PFSK-1 (cell line): ENCODE measurements around the gene TSPYL6.

Experiments used
- FOXP2 ChIP-seq: optimal IDR thresholded peaks from 2 replicates; pipeline ENCODE3; 2011; ENCODE audit warnings: borderline replicate concordance, control low read depth, inconsistent platforms; ENCODE audit not compliant: insufficient read depth; ENCODE audit errors: extremely low read length, extremely low read depth
- POLR2AphosphoS5 ChIP-seq: IDR thresholded peaks from 2 replicates; pipeline ENCODE4 v1.6.1; 2012; ENCODE audit warnings: low read depth, mild to moderate bottlenecking, control low read depth, low read length, moderate library complexity
- SIN3A ChIP-seq: IDR thresholded peaks from 2 replicates; pipeline ENCODE4 v1.6.1; 2012; ENCODE audit warnings: mild to moderate bottlenecking, low read length, moderate library complexity, borderline replicate concordance; ENCODE audit not compliant: insufficient read depth
- TAF1 ChIP-seq: IDR thresholded peaks from 2 replicates; pipeline ENCODE4 v1.6.1; 2012; ENCODE audit warnings: low read length, control low read depth, borderline replicate concordance; ENCODE audit not compliant: insufficient read depth
- TF ChIP-seq, protein P1 (sequence below), 2 experiments: IDR thresholded peaks; 2 replicates each; pipeline versions ENCODE4 v1.6.1 to v1.8.0; 2011 to 2012; ENCODE audit warnings: low read depth in 2 of 2, low read length in 2 of 2, control low read depth in 1 of 2, inconsistent platforms in 1 of 2, mild to moderate bottlenecking in 1 of 2, moderate library complexity in 1 of 2; ENCODE audit not compliant: insufficient read depth in 1 of 2

TSPYL6 gene

DNA sequence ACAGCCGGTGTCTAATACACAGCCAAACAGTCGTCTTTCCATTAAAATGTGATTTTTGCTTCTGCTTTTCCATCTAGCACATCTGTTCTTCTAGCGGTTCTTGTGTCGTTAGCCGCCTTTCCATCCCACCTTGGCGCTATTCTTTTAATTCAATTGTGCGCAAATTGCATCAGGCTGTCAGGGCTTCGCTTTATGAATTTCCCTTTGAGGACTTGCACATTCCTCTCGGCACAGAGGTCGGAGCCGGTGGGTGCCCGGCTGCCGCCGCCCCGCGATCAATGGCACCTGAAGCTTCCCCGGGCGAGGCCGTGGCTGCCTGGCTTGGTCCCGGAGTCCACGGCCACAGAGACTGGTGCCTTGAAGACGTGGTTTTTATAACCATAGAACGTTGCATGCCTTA is 33.9 kb upstream of the TSPYL6 start:
- no peak for TF ChIP-seq TAF1
- no peak for TF ChIP-seq POLR2AphosphoS5
- no peak for TF ChIP-seq FOXP2

DNA sequence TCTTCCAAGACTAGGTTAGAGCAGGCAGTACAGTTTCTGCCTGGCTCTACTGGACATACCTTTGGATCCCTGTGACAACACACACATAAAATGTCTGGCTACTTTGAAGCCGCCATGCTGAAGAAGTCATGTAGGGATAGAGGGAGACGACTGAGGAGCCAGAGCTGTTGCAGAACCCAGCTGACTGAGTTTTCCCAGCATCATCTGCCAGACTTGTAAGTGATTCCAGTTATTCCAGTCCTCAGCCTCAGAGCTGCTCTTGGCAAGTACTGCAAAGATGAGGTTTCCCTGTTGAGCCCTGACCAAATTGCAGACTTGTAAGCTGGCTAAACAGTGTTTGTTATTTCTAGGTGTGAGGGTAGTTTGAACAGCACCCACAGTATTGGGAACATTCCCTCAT is 31.5 kb upstream of the TSPYL6 start:
- TF ChIP-seq POLR2AphosphoS5: no peak
- no peak for TF ChIP-seq SIN3A
- no peak for TF ChIP-seq FOXP2
- TF ChIP-seq, protein P1, sequence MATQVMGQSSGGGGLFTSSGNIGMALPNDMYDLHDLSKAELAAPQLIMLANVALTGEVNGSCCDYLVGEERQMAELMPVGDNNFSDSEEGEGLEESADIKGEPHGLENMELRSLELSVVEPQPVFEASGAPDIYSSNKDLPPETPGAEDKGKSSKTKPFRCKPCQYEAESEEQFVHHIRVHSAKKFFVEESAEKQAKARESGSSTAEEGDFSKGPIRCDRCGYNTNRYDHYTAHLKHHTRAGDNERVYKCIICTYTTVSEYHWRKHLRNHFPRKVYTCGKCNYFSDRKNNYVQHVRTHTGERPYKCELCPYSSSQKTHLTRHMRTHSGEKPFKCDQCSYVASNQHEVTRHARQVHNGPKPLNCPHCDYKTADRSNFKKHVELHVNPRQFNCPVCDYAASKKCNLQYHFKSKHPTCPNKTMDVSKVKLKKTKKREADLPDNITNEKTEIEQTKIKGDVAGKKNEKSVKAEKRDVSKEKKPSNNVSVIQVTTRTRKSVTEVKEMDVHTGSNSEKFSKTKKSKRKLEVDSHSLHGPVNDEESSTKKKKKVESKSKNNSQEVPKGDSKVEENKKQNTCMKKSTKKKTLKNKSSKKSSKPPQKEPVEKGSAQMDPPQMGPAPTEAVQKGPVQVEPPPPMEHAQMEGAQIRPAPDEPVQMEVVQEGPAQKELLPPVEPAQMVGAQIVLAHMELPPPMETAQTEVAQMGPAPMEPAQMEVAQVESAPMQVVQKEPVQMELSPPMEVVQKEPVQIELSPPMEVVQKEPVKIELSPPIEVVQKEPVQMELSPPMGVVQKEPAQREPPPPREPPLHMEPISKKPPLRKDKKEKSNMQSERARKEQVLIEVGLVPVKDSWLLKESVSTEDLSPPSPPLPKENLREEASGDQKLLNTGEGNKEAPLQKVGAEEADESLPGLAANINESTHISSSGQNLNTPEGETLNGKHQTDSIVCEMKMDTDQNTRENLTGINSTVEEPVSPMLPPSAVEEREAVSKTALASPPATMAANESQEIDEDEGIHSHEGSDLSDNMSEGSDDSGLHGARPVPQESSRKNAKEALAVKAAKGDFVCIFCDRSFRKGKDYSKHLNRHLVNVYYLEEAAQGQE (IDR thresholded peaks at IDR 0.05; ENCODE audit: insufficient read depth in 1 of 2, low read depth in 2 of 2, low read length in 2 of 2): no peak
- no peak for TF ChIP-seq TAF1

DNA sequence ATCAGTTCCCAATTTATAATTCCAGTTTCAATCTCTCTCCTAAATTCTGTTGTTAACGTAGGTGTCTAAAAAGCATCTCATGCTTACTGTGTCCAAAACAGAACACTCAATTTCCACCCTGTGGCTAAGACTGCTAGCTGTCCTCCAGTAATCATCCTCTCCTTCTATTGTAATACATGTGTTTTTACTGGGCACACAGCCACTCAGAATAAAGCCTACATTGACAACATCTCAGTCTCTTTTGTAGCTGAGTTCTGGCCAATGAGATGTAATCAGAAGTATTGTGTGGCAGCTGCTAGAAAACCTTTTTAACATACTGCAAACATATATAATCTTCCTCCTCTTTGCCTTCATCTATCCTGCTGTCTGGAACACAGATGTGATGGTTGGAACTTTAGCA is 29.4 kb upstream of the TSPYL6 start:
- TF ChIP-seq TAF1: no peak
- TF ChIP-seq, protein P1 (IDR thresholded peaks at IDR 0.05; ENCODE audit: insufficient read depth in 1 of 2, low read depth in 2 of 2, low read length in 2 of 2): no peak
- TF ChIP-seq POLR2AphosphoS5: no peak
- TF ChIP-seq SIN3A: no peak
- no peak for TF ChIP-seq FOXP2

DNA sequence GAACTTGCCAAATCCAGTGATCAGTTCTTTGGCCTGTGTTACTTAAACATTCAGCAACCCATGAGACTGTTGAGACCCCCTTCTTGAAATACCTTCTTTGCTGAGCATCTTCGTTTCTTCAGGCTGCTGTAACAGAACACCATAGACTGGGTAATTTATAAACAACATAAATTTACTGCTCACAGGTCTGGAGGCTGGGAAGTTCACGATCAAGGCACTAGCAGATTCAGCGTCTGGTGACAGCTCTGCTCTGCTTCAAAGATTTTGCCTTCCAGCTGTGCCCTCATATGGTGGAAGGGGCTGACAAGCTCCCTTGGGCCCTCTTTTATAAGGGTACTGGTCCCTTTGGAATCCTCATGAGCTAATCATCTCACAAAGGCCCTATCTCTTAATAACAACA is 28.8 kb upstream of the TSPYL6 start:
- TF ChIP-seq SIN3A (no peak), POLR2AphosphoS5 (no peak), TAF1 (no peak)
- TF ChIP-seq, protein P1 (IDR thresholded peaks at IDR 0.05; ENCODE audit: insufficient read depth in 1 of 2, low read depth in 2 of 2, low read length in 2 of 2): no peak

DNA sequence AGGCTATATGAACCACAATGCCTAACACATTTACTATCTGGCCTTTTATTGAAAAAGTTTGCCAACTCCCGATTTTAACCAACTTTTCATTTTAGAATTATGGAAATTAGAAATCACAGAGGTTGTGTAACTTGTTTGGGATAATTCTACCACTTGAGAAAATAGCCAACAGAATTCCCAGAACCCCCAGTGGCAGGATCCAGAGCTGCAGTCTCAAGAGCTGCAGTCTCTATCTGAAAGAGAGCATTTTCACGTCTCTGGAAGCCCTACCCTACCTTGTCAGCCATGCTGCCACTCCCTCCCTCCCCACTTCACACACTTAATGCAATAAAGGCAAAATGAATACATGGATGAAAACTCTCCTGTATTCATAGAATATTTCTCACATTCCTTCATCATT is 23.4 kb upstream of the TSPYL6 start:
- TF ChIP-seq POLR2AphosphoS5: no peak
- no peak for TF ChIP-seq TAF1
- no peak for TF ChIP-seq FOXP2
- TF ChIP-seq, protein P1 (IDR thresholded peaks at IDR 0.05; ENCODE audit: insufficient read depth in 1 of 2, low read depth in 2 of 2, low read length in 2 of 2): no peak
- no peak for TF ChIP-seq SIN3A
